HG03342 (cell line): ENCODE data around the gene HOXB9.

ENCODE experiments used
- ATAC-seq: cut with Tn5 transposase; IDR thresholded peaks from one replicate; pipeline ENCODE4 v1.9.1; 2021; ENCODE audit warnings: mild to moderate bottlenecking, moderate library complexity; ENCODE audit not compliant: unreplicated experiment

HOXB9 gene

DNA sequence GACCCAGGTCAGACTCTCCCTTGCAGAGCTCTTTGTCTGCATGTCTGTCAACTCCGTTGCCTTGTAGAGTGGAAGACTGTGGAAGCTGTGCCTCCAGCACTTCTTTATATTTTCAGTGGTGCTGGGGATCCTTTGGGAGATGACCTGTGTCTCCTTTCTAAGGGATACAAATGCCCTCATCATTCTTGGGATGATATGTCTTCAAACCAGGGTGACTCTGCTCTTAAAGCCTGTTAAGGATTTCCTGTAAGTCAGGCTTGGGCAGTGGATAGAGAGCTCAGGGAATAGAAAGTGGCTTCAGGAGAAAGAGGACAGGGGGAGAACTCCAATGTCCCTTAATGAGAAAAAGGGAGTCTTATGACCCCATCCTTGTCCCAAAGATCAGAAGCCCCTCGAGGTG is 37.6 kb downstream of the HOXB9 start:
- ATAC-seq, result no peak

DNA sequence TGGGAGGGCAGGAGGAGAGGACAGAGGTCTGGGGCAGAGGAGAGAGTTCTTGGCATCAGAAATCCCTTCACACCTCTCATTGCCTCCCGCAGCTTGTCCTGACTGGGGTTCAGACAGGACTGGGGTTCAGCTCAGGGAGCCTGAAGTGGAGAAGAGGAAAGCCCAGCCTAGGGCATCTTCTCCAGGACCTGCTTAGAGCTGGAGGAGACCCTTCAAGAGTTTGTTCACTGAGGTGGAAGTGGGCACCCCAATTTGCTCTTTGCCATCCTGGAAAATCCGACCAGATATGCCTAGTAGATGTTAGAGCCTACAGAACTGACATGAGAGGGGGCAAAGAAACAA is 38.1 kb downstream of the HOXB9 start:
- no peak for ATAC-seq

DNA sequence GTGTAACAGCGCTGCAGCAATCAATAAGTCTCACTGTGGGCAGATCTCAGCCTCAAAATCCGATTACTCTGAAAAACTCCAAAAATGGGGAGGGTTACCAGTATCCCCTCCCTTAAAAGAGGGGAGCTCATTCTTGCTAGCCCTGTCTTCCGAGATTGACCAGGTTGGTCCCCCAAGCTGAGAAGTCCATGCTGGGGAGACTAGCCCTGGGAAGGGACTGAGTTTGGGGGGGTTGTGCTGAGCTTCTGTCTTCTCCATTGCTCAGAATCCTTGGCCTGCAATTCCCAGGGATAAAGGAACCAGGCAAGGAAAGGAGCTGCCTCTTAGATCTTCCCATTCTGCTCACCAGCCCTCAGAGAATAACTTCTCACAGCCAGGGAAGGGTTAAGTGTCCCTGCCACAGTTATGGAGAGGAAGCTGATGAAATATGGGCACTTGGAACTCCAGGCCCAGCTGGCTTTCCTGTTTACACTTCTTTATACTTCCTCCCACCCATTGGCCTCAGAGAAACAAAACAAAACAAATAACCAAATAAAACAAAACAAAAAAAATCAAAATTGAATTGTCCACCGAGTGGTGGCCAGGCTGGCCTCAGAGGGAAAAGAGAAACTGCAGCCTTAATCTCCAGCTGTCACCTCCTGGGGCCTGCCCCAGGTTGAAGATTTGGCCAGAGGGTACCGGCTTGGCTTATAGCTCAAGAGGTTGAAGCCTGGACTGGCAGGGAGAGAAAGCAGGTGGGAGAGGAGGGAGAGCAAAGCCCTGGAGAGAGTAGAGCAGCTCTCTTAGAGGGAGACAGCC is 38.7 kb downstream of the HOXB9 start:
- no peak for ATAC-seq

DNA sequence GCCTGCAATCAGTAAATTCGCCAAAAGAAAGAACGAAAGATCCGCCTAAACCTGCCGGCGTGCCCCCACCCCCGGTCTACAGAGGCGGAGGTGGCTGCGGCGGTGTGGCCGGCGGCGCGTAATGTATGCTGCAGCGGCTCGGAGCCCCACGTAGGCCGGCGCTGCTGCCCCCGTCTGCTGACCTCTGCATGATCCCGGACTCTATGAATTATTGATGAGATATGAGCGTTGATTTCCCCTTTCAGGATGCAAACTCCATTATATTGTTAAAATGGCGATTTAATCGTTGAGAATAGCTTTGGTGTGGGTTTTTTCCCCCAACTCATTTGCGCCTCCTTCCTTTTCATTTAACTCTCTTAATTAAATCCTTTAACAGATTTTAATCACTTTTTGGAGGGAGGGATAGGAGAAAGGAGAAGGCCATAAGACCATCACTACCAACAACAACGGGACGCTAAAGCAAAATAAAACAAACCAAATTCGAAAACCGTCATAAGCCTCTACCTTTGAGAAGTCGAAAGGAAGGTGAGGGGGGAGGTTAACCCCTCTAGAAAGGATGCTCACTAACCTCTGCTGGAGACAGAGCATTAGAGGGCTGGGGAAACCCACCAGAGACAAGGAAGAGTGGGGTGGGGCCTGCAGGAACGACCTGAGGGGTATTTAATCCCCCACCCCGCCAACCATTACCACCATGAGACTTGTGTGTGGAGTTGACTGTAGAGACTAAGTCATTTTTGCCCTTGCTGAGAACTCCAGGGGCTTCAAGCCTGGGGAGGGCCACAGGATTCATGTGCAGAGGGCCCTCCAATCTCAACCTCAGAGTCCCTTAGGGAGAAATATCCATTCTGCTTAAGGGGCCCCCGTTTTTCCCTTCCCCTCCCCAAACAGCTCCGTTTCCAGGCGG is 39.6 kb downstream of the HOXB9 start:
- no peak for ATAC-seq

GRCh38 chr17:48584223-48584741 is 41.9 kb downstream of the HOXB9 start:
- ATAC-seq, result no peak

- ATAC-seq, result no peak
Observed at GRCh38 chr17:48583708-48584222, 42.4 kb downstream of the HOXB9 start.

- ATAC-seq, result no peak
Observed at GRCh38 chr17:48582750-48583069, 43.4 kb downstream of the HOXB9 start.

DNA sequence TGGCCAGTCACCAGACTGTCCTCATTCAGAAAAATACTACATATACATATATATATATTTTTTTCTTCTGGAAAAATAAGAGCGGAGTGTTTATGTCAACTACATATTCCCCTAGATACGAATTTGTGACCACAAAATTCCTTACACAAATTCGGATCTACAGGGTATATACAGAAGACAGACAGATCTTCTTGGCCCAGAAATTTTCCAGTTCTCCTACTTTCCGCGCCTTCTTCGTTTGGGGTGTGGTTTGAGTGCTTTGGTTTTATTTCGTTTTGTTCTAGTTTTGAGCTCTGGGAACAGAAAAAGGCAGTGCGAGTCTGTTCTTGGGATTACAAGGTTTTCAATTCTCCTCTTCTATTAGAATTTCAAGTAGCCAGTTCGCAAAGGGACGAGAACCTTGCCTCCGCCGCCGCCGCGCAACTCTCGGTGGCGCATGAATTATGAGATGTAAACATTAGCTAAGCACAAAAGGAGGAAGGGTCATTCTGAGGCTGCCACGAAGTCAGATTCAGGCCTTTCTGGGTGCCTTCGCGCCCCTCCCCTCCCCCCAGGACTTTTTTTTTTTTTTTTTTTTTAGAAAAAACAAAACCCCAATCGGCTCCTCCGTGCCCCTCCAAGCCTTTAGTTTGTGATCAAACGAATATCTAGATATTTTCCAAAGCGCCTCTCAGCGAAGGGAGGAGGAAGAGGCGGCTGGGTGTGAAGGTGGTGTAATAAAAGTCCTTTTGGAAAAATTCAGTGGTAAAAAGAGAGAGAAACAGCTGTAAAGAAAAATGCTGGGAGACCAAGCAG is 46.2 kb downstream of the HOXB9 start:
- ATAC-seq, result no peak

- ATAC-seq, result no peak
Observed at GRCh38 chr17:48579471-48579759, 46.7 kb downstream of the HOXB9 start.

GRCh38 chr17:48578616-48579470 is 47.3 kb downstream of the HOXB9 start:
- no peak for ATAC-seq

DNA sequence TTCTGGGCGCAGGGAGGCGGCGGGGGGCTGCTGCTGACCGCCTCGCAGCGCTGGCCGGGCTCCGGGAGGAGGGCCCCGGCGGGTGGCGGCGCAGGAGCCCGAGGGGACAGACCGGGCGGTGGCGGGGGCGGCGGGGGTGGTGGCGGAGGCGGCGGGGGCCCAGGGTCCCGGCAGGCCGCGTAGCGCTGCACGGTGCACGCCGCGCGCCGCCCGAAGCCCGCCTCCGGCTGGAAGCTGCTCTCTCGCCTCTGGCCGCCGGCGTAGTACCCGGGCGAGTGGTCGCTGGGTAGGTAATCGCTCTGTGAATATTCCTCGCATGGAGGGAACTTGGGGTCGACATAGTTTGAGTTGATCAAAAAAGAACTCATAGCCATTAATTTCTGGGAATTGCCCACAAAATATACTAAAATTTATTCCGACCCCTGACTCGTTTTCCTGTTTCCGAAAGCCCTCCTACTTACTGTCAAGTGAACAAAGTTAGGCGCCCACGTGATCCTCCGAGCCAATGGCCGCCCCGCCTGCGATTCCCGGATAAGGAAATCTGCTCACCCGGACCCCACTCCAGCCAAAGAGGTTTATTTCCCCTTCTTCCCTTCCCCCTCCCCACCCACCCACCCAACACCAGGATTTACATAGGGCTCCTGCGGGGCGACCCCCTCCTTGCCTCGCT is 48.1 kb downstream of the HOXB9 start, which contains the start of gene HOXB4:
TSS of gene HOXB4 (minus strand) at position 405 of the 670 bp plus-strand sequence. CDS start at position 374, 31 bp downstream.
- ATAC-seq, result no peak

DNA sequence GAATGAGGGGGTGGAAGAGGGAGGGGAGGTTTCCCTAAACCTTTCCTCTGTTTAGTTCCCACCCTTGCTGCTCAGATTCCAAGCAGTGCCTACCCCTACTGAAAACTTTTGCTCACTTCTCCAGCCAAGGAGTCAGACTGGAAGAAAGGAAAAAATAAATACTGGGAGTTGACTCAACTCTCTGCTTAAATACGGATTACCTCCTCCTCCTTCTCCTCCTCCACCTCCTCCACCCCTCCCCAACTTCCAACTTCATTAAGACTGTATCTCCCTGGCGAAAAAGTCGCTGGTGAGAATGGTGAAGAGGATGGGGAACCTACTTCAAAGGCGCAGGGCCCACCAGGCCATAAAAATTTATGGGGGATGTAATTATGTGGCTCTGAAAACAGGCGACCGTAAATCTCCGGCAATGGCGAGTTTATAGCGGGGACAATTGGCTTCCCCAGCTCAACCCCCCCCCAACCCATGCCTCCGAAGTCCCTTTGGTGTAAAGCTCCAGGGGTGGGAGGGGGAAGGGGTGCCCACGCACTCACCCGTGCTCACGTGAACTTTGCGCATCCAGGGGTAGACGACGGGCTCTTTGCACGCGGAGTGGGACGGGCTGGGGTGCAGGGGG is 48.7 kb downstream of the HOXB9 start:
- ATAC-seq, result no peak

- ATAC-seq, result no peak
Observed at GRCh38 chr17:48576479-48577309, 49.5 kb downstream of the HOXB9 start.

GRCh38 chr17:48575673-48576478 is 50.3 kb downstream of the HOXB9 start:
- no peak for ATAC-seq

DNA sequence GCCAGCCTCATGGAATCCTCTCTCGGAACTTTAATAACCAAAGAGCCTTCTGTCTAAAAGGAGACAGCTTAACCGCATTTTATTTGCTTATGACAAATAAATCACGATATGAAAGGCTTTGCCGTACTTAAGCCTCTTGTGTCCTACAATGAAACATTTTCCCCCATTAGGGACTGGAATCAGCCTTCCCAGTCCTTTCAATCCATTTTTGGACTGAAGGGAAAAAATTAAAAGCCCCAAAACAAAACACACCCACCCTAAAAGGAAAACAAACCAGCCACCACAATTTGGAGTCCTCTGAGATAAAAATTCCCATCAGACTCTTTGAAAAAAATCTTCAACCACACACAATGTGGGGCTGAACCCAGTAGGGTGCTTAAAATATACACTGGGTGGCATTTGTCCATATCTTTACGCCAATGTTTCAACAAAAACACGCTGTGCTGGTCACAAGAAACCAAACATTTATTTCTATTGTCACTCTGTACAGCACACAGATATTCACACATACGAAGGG is 51.0 kb downstream of the HOXB9 start:
- ATAC-seq, result no peak

DNA sequence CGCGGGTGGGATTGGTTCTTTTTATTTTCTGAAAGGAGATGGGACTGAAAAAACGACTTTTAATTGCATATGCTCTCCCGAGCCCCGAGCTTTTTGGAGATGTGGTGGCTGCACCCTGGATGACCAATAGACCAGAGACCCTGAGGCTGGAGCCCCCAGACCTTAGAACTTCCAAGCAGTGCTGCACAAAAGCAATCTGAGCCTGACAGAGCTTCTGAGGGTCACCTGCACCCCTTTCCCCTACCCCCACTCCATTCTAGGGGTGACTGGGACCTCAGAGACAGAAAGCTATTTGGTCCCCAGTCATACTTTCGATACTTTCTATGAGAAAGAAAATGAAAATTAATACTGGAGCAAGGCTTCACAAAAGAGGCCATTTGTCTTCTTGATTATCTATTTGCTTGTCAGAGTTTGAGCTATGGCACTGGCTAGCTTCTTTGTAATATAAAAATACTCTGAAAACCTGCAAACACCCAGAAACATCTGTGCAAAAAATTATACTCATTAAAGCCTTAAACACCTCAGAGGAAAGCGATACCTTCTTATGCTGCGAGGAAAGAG is 51.6 kb downstream of the HOXB9 start:
- no peak for ATAC-seq

DNA sequence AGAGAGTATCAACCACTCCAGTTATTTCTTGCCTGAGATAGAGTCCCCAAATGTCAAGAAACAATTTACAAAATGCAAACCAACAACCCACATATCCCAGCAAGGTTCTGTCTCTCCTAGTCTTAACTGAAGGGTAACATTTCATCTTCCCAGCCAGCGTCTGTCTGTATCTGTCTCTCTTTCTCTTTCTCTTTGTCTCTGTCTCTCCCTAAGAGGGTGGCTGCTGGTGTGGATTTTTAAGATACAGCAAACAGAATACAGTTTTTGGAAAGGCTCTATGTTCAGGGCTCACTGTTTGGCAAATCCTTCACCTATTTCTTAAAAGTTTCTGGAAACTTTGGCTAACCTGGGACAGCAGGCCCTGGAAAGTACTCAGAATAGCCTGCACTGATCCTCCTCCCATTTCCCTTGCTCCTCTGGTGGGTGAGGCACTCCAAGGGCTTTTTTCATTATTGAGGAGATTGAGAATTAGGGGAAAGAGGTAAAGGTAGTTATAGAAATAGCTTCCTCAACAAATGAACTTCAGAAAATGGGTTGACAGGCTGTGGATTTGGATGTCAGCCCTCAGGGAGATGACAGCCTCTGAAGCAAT is 54.2 kb downstream of the HOXB9 start:
- no peak for ATAC-seq
